Lower leg skin (tissue), 3 donors: ENCODE data around the gene HOXA9.

Source experiments
- CTCF ChIP-seq, 3 donors: fragments of 450-650 bp; IDR thresholded peaks; one replicate each; pipeline ENCODE4 v1.5.1; 2016; ENCODE audit warnings: antibody characterized with exemption in 3 of 3, mild to moderate bottlenecking in 3 of 3, moderate library complexity in 2 of 3
- POLR2A ChIP-seq, 2 donors: fragments of 450-650 bp; IDR thresholded peaks; one replicate each; pipeline ENCODE4 v1.6.1; 2016 to 2017; ENCODE audit warnings: antibody characterized with exemption in 2 of 2, mild to moderate bottlenecking in 1 of 2, moderate library complexity in 1 of 2

GRCh38 chr7:27153526-27153925 is 11.8 kb downstream of the HOXA9 start:
- no peak for TF ChIP-seq CTCF (IDR thresholded peaks at IDR 0.05)
- no peak for TF ChIP-seq POLR2A (IDR thresholded peaks at IDR 0.05)
